ENCODE measurements around the gene SLC30A5. TPM values are rescaled to one million over a fixed set of nuclear protein-coding genes. Genes with fewer than 3 reads are reported as not detected.
A peak's percentile ranks its signal among the peaks of the same experiment; 100 is the strongest.
"Not testable (repeated sequence)": the region's sequence is repeated elsewhere in the genome, so short reads cannot be mapped to it uniquely, and the experiment has no call there.

SLC30A5 gene
- total RNA-seq: 28.9 TPM
- long read RNA-seq, full-length matches to known transcripts: 70 of 83 reads
- long read RNA-seq, partial matches to known transcripts: 0 of 83 reads
- long read RNA-seq, other reads (novel, unspliced or antisense): 13 of 83 reads

DNA sequence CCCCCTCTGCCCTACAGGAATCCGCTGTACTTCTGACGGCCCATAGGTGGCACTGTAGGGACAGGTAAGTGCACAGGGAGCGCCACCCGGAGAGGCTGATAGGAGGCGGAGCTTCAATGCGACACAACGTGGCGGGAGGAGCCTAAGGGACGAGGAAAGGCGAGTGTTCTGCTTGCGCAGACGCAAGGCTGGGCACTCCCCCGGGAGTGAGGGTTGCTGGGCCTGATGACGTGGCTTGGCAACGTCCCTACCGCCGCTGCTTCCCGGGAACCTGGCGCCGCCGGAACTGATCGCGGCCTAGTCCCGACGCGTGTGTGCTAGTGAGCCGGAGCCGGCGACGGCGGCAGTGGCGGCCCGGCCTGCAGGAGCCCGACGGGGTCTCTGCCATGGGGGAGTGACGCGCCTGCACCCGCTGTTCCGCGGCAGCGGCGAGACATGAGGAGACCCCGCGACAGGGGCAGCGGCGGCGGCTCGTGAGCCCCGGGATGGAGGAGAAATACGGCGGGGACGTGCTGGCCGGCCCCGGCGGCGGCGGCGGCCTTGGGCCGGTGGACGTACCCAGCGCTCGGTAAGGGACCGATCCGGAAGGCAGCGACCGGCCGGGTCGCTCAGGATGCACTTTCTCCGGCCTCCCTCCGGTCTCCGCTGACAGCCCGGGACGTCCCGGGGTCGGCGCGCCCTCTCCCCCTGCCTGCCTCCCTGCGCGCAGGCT is at the start of gene SLC30A5:
SLC30A5 (plus strand) TSS at position 244 of the 712 bp plus-strand sequence; CDS start at position 486, 242 bp downstream.
- ATAC-seq (ENCODE audit: poor library complexity): peak; percentile 99
- DNase-seq: peak; percentile 99
- intact Hi-C loops (cut with DNase I): loop anchor here (2.0 kb wide), 1 partner anchor 73 kb away; the partner anchor contains the start of gene CCNB1

DNA sequence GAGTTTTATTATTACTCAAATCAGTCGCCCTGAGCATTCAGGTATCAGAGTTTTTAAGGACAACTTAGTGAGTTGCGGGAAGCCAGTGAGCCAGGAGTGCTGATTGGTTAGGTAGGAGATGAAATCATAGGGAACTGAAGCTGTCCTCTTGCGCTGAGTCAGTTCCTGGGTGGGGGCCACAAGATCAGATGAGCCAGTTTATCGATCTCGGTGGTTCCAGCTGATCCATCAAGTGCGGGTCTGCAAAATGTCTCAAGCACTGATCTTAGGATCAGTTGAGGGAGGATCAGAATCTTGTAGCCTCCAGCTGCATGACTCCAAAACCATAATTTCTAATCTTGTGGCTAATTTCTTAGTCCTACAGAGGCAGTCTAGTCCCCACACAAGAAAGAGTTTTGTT is 48.6 kb upstream of the SLC30A5 start:
- ATAC-seq (ENCODE audit: poor library complexity); intact Hi-C loops (cut with DNase I): not testable (repeated sequence)

DNA sequence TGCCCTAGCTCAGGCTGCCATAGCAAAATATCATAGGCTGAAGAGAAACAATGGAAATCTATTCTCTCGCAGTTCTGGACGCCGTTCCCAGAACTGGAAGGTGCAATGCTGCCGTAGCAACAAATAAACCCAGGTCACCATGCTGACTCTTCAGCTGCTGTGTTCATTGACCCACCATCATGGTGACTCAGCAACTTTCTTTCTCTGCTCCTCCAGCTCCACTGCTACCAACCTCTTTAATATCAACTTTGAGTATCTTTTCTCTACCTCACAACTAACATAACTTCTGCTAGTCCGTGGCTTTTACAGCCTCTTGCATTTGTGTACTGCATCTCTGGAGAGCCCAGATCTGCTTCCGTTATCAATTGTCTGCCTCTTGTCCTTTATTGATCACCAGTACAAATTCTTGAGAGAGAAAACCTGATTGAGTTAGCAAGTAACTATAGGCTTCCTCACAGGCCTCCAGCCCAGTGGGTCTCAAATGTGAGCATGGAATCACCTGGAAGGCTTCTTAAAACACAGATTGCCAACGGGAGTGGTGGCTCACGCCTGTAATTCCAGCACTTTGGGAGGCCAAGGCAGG is 47.3 kb upstream of the SLC30A5 start:
- DNase-seq: no peak
- intact Hi-C loops (cut with DNase I): no loop called here
- ATAC-seq (ENCODE audit: poor library complexity): no peak

More for the DNA sequence above, 48.6 kb upstream of the SLC30A5 start:
- DNase-seq: not testable (repeated sequence)

DNA sequence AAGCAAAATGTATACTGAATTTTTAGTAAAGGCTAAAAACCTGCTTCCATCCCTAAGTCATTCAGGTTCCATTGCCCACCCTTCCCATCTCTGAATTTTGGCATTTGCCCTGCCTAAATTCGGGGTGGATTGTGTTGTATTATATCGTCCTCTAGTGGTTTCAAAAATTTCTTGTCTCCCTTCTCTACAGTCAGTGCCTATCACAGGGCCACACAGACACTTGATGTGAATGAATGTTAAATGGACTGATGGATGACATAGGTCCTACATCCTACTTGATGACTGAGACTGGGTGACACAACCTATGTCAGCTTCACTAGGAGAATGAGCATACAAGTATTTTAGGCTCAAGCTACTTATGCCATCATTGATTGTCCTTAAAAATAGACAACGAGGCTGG is 45.6 kb upstream of the SLC30A5 start:
- no peak for ATAC-seq (ENCODE audit: poor library complexity)
- DNase-seq: no peak
- intact Hi-C loops (cut with DNase I): no loop called here

DNA sequence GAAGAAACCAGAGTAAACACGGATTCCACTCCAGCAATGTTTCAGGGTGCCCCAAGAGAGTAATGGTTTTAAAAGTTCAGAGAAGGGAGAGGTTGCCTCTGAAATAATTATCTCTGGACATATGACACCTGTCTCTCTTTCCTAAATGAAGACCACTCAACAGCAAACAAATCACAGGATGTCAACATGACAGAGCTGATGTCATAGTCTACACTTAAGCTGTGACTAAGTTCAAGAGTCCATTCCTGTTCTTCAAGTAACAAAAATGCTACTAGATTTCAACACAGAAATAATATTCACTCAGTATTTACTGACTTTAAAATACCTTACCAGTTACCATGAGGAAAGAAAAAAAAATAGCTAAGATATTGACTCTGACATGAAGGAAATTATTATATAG is 44.7 kb upstream of the SLC30A5 start:
- DNase-seq (no peak), ATAC-seq (ENCODE audit: poor library complexity) (no peak)
- intact Hi-C loops (cut with DNase I): no loop called here

DNA sequence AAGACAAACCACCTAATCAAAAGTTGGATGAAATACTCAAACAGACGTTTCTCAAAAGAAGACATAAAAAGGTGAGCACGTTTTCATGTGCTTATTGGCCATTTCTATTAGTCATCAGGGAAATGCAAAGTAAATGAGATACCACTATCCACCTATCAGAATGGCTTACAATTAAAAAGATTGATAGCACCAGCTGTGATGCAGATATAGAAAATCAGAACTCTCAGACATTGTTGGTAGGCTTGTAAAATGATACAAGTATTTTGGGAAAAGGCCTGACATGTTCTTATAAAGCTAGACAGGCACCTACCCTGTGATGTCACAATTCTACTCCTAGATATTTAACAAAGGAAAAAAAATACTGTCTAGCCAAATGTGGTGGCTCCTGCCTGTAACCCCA is 44.0 kb upstream of the SLC30A5 start:
- intact Hi-C loops (cut with DNase I): no loop called here
- ATAC-seq (ENCODE audit: poor library complexity): no peak
- no peak for DNase-seq

DNA sequence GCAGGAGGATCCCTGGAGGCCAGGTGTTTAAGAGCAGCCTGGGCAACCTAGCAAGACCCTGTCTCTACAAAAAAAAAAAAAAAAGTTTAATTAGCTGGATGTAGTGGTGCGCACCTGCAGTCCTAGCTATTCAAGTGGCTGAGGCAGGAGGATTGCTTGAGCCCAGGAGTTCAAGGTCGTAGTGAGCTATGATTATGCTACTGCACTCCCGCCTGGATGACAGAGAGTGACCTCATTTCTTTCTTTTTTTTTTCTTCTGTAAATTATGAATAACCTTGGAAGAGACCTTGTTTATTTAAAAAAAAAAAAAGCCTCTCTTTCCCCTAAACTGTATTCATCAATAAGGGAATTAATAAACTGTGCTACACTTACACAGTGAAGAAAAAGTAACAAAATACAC is 43.6 kb upstream of the SLC30A5 start:
- ATAC-seq (ENCODE audit: poor library complexity) (no peak), DNase-seq (no peak)
- intact Hi-C loops (cut with DNase I): no loop called here

DNA sequence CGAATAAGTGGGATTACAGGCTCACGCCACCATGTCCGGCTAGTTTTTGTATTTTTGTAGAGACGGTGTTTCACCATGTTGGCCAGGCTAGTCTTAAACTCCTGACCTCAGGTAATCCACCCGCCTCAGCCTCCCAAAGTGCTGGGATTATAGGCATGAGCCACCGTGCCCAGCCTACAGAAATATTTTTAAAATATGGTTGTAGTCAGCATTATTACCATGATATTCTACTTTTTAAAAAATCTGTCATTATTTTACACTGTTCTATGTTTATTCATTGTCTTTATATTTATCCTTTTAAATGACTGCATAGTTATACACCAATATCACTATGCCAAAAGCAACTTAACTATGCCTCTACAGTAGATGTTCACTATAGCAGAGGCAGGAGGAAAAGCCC is 41.6 kb upstream of the SLC30A5 start:
- no peak for ATAC-seq (ENCODE audit: poor library complexity)

DNA sequence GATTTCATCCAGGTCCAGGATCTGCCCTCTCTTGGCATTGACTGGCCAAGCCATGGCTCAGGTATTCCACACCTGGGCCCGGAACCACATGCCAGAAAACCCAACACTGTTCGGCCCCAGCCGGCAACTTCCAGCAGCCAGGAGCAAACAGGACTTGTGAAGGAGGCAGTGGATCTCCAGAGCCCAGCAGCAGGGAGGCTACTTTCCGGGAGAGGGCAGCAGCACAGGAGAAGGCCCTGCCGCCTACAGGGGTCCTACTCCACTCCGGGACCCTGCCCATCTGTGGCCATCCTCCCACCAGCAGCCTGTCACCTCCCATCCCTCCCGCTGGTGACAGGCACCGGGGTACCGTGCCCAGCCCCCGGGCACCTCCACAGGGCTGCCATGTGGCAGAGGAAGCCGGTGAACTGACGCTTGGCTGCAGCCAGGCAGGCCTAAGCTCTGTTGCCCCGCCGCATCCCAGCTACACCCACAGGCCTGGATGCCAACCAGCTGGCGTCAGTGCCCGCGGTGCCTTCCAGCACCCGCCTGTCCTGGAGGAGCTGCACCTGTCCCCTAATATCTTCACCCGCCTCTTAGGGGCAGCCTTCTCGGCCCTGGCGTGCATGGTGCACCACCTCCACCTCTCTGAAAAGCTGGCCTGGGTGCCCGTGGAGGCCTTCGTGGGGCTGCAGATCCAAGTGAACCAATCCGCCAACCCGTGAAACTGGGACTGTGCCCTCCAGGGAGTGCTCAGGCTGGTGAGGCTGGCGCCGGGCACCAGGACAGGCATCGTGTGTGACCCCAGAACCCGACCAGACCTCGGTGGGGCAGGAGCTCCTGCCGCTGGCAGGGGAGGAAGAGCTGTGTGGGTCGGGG is 18.9 kb upstream of the SLC30A5 start:
- peak; percentile 37 for DNase-seq
- intact Hi-C loops (cut with DNase I): no loop called here
- ATAC-seq (ENCODE audit: poor library complexity): no peak

More for the DNA sequence above, 41.6 kb upstream of the SLC30A5 start:
- intact Hi-C loops (cut with DNase I): no loop called here
- DNase-seq: no peak

DNA sequence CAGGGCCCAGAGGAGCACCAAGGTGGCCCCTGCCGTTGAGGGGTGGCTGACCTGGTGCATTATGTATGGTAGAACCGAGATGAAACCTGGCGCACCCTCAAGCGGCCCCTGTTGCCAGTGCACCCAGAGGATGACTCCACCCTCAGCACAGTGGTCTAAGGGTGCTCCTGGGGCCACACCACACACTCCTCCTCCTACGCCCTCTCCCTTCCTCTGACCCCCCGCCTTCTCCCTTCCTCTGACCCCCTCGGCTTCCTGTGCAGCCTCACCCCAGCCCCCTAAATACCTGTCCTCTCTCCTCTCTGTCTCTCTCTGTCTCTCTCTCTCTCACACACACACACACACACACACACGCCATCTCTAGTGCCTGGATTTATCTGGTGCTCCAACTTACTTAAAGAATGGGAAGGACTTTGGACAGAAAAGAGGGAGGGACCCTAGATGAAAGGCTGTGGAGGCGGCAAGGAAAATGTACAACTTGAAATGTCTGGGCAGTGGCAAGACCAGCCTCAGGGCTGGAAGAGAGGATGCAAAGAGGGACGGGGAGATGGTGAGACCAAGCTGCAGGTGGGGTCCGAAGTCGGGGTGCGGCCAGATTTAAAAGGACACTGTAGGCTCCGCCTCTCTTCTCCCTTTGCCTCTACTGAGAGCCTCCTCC is 18.2 kb upstream of the SLC30A5 start:
- DNase-seq: no peak
- intact Hi-C loops (cut with DNase I): no loop called here
- ATAC-seq (ENCODE audit: poor library complexity): no peak

DNA sequence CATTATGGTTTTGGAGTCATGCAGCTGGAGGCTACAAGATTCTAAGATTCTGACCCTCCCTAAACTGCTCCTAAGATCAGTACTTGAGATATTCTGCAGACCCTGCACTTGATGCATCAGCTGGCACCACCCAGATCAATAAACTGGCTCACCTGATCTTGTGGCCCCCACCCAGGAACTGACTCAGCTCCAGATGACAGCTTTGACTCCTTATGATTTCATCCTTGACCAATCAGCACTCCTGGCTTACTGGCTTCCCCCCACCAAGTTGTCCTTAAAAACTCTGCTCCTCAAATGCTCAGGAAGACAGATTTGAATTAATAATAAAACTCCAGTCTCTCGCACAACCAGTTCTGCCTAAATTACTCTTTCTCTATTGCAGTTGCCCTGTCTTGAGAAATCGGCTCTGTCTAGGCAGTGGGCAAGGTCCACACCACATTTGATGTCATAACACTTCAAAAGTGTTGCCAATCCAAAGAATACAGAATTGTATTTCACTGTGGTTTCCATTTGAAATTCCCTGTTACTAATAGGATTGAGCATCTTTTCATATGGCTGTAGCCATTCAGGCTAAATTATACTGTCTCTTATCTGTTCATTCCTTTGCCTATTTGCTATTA is 14.8 kb upstream of the SLC30A5 start:
- intact Hi-C loops (cut with DNase I): no loop called here
- ATAC-seq (ENCODE audit: poor library complexity) (no peak), DNase-seq (no peak)

DNA sequence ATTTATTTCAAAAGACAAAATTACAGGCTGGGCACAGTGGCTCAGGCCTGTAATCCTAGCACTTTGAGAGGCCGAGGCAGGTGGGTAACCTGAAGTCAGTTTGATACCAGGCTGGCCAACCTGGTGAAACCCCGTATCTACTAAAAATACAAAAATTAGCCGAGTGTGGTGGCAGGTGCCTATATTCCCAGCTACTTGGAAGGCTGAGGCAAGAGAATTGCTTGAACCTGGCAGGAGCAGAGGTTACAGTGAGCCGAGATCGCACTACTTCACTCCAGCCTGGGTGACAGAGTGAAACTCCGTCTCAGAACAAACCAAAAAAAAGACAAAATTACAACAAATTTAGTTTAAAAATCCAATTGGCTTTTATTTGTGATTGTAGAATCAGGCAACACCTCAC is 14.3 kb upstream of the SLC30A5 start:
- no peak for DNase-seq
- intact Hi-C loops (cut with DNase I): no loop called here
- ATAC-seq (ENCODE audit: poor library complexity): no peak

DNA sequence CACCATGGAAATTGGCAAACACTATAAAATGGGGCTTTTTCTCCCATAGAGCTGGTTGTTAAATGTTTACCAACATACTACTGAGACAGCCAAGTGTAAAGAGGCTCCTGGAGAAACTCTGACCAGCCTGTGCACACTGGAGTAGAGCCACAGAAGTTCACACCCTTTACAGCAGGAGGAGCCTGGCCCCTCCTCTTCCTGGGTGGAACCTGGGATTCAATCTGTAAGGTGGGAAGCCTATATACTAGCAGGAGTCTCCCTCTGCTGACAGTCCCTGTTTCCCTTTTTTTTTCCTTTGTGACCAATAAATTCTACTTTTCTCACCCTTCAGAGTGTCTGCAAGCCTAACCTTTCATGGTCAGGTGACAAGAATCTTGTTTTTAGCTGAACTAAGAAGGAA is 10.4 kb upstream of the SLC30A5 start:
- ATAC-seq (ENCODE audit: poor library complexity) (no peak), DNase-seq (no peak)
- intact Hi-C loops (cut with DNase I): no loop called here

DNA sequence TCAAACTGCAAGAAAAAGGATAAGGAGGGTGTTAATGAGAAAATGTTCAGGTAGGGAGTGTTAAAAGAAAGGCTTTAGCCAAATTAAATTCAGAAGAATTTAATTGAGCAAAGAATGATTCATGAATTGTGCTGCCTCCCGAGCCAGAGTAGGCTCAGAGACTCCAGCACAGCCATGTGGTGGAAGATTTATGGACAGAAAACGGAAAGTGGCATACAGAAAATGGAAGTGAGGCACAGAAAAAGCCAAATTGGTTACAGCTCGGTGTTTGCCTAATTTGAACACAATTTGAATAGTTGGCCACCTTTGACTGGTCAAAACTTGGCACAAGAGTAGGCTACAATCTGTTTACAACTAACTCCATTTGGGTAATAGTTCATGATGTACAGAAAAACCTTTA is 9.6 kb upstream of the SLC30A5 start:
- intact Hi-C loops (cut with DNase I): no loop called here
- no peak for DNase-seq
- ATAC-seq (ENCODE audit: poor library complexity): no peak

DNA sequence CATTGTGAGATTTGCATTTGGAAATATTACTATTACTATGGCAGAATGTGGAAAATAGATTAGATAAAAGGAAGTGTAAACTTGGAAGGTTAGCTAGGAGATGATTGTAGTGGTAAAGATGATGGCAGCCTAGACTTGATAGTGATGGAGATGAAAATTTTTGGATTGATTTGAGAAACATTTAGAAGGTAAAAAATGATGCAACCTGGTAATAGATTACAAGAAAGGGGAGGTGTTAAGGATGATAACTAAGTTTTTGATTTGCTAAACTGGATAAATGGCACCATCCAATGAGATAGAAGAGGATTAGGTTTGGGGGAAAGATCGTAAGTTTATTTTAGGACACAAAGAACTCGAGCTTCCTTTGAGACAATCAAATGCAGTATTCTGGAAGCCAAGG is 8.9 kb upstream of the SLC30A5 start:
- no peak for ATAC-seq (ENCODE audit: poor library complexity)
- intact Hi-C loops (cut with DNase I): no loop called here
- no peak for DNase-seq

DNA sequence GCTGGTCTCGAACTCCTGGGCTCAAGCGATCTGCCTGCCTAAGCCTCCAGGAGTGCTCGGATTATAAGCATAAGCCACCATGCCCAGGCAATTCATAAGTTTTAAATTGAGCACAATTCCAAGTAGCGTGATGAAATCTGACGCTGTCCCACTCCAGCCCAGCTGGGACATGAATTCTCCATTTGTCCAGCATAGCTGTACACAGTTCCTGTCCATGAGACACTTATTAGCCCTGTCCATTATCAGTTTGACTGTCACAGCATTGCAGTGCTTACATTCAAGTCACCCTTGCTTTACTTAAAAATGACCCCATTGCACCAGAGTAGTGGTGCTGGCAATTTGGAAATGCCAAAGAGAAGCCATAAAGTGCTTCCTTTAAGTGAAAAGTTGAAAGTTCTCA is 7.6 kb upstream of the SLC30A5 start:
- no peak for DNase-seq
- intact Hi-C loops (cut with DNase I): no loop called here
- ATAC-seq (ENCODE audit: poor library complexity): no peak

DNA sequence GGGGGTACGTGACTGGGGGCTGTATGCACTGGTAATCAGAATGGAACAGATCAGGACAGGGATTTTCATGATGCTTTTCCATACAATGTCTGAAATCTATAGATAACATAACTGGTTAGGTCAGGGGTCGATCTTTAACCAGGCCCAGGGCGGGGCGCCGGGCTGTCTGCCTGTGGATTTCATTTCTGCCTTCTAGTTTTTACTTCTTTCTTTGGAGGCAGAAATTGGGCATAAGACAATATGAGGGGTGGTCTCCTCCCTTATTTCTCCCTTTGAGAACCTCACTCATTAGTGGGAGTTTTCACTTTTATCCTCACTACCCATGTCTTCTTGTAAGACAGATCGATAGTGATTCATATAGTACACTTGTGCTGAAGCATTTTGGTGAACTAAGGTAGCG is 5.8 kb upstream of the SLC30A5 start:
- DNase-seq; ATAC-seq (ENCODE audit: poor library complexity); intact Hi-C loops (cut with DNase I): not testable (repeated sequence)

DNA sequence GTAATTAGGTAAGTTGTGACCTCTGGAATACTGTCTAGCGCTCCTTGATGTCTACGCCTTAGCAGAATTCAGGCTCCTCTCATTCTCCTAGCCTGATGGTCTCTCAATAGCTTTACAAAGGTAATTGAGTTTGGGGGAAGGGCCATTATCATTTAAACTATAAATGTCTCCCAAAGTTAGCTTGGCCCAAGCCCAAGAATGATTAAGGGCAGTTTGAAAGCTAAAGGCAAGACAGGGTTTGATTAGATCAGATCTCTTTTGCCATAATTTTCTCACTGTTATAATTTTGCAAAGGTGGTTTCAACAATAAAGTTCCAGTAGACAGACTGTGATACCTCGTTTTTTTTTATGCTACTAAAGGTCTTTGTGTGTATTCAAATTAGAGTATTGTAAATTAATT is 3.7 kb upstream of the SLC30A5 start:
- no peak for DNase-seq
- intact Hi-C loops (cut with DNase I): no loop called here
- ATAC-seq (ENCODE audit: poor library complexity): no peak

DNA sequence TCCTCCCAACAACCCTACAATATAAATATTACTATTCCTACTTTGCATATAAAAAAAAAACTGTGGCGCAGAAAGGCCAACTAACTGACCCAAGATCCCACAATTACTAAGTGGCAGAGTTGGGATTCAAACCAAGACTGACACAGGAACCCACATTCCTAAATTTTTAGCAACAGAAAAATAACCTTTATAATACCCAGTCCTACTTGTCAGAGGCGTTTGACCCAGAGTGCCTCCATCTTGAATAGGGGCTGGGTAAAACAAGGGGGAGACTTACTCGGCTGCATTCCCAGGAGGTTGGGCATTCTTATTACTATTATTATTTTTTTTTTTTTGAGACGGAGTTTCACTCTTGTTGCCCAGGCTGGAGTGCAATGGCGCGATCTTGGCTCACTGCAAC is 2.0 kb upstream of the SLC30A5 start:
- ATAC-seq (ENCODE audit: poor library complexity): no peak
- intact Hi-C loops (cut with DNase I): no loop called here
- DNase-seq: no peak
